HCT116 (cell line): ENCODE measurements around the gene ZNF532. TPM values are rescaled to one million over a fixed set of nuclear protein-coding genes. Genes with fewer than 3 reads are reported as not detected.

ENCODE experiments used
- ATAC-seq: fragments of 200-7000 bp; cut with Tn5 transposase; 2 replicates; pipeline ENCODE4 v1.9.1; 2020; ENCODE audit warnings: mild to moderate bottlenecking, moderate library complexity
- BruUV-seq: library from RNA; stranded (reverse); fragments of 400-500 nt; replicated peaks from 2 replicates; lab custom pipeline; 2021; lab: Mats Ljungman, UMichigan
- CTCF ChIA-PET: fragments of 300-600 bp; sonication (Branson Sonifier 250); formaldehyde crosslinking; loops from one replicate; lab custom pipeline; 2021; ENCODE audit warnings: antibody characterized with exemption; lab: Charles Lee
- POLR2A ChIA-PET: fragments of 300-600, 350-600 bp; sonication (Branson Sonifier 250); formaldehyde crosslinking; loops from one replicate; lab custom pipeline; 2021; ENCODE audit warnings: antibody characterized with exemption; lab: Charles Lee
- RAD21 ChIA-PET, 2 experiments: fragments of 300-600 bp; sonication (Branson Sonifier 250); formaldehyde crosslinking; loops; one replicate each; lab custom pipeline; 2023; ENCODE audit warnings: low total read pairs in 2 of 2; ENCODE audit not compliant: uncharacterized antibody in 2 of 2, unreplicated experiment in 2 of 2, low non-redundant PET in 1 of 2; lab: Charles Lee
- DNase-seq: peaks from one replicate; pipeline ENCODE4 v3.0.0-alpha.2; 2010; ENCODE audit warnings: low read depth, low spot score
- H2AFZ ChIP-seq: fragments of 200-600 bp; shearing (Covaris generic), sonication (generic); 2 replicates; pipeline ENCODE4 v1.6.1; 2017; ENCODE audit warnings: low read depth, mixed run types, mixed read lengths, antibody characterized with exemption, low read length; ENCODE audit not compliant: poor library complexity, severe bottlenecking
- H3K27ac ChIP-seq: 2 replicates; pipeline ENCODE4 v1.5.1; 2012; ENCODE audit warnings: low read depth, low read length
- H3K27me3 ChIP-seq: fragments of 200-600 bp; sonication (generic); 2 replicates; pipeline ENCODE4 v1.6.1; 2016; ENCODE audit warnings: mixed run types, low read length, mixed read lengths; ENCODE audit not compliant: insufficient read depth
- H3K36me3 ChIP-seq, 2 experiments: fragments of 200-500 bp in 1 of 2; fragments of 200-600 bp in 1 of 2; sonication (Bioruptor generic) in 1 of 2; sonication (generic) in 1 of 2; 2 replicates each; pipeline versions ENCODE4 v1.5.1 to v1.6.1; 2014 to 2016; ENCODE audit warnings: low read length in 2 of 2, inconsistent platforms in 1 of 2, mixed read lengths in 1 of 2, mixed run types in 1 of 2; ENCODE audit not compliant: insufficient read depth in 2 of 2, control insufficient read depth in 1 of 2
- H3K4me1 ChIP-seq, 2 experiments: fragments of 200-600 bp in 1 of 2; sonication (generic) in 1 of 2; 2 replicates each; pipeline versions ENCODE4 v1.5.1 to v1.6.1; 2012 to 2017; ENCODE audit warnings: low read length in 2 of 2, inconsistent platforms in 1 of 2, mild to moderate bottlenecking in 1 of 2, mixed read lengths in 1 of 2, mixed run types in 1 of 2, moderate library complexity in 1 of 2; ENCODE audit not compliant: insufficient read depth in 2 of 2, control insufficient read depth in 1 of 2
- H3K4me2 ChIP-seq: fragments of 200-600 bp; sonication (generic); 2 replicates; pipeline ENCODE4 v1.6.1; 2017; ENCODE audit warnings: mixed run types, low read length, mixed read lengths
- H3K4me3 ChIP-seq, 2 experiments: fragments of 200-600 bp in 1 of 2; sonication (generic) in 1 of 2; replicated peaks in 1 of 2; 2 replicates each; pipeline ENCODE4 v1.5.1; 2011 to 2016; ENCODE audit warnings: low read length in 2 of 2, control low read depth in 1 of 2, low read depth in 1 of 2, mild to moderate bottlenecking in 1 of 2, mixed read lengths in 1 of 2, mixed run types in 1 of 2
- H3K79me2 ChIP-seq: fragments of 200-600 bp; sonication (generic); 2 replicates; pipeline ENCODE4 v1.6.1; 2017; ENCODE audit warnings: mild to moderate bottlenecking, mixed run types, low read length, moderate library complexity, mixed read lengths; ENCODE audit not compliant: insufficient read depth
- H3K9ac ChIP-seq: fragments of 200-600 bp; sonication (generic); 2 replicates; pipeline ENCODE4 v1.6.1; 2016; ENCODE audit warnings: low read length, mixed read lengths
- H3K9me2 ChIP-seq: fragments of 200-600 bp; sonication (generic), shearing (Covaris generic); 2 replicates; pipeline ENCODE4 v1.6.1; 2017; ENCODE audit warnings: mixed run types, mild to moderate bottlenecking, moderate library complexity; ENCODE audit not compliant: insufficient read depth
- H3K9me3 ChIP-seq, 2 experiments: fragments of 200-500 bp in 1 of 2; fragments of 200-600 bp in 1 of 2; sonication (Bioruptor generic) in 1 of 2; sonication (generic) in 1 of 2; 2 replicates each; pipeline ENCODE4 v1.6.1; 2014 to 2017; ENCODE audit warnings: low read length in 2 of 2, mixed read lengths in 2 of 2, inconsistent platforms in 1 of 2, low read depth in 1 of 2, mild to moderate bottlenecking in 1 of 2, mixed run types in 1 of 2, moderate library complexity in 1 of 2; ENCODE audit not compliant: control insufficient read depth in 1 of 2, insufficient read depth in 1 of 2
- H4K20me1 ChIP-seq: fragments of 200-600 bp; sonication (generic), shearing (Covaris generic); 2 replicates; pipeline ENCODE4 v1.6.1; 2017; ENCODE audit warnings: mixed run types, mild to moderate bottlenecking, moderate library complexity; ENCODE audit not compliant: insufficient read depth
- FOSL1 ChIP-seq: IDR thresholded peaks from 2 replicates; pipeline ENCODE4 v1.6.1; 2012; ENCODE audit warnings: low read depth
- RAD21 ChIP-seq: IDR thresholded peaks from 2 replicates; pipeline ENCODE4 v1.6.1; 2012; ENCODE audit warnings: low read depth, mild to moderate bottlenecking
- ZFX ChIP-seq: fragments of 450-650 bp; IDR thresholded peaks from 2 replicates; pipeline ENCODE4 v1.6.1; 2017
- ZNF274 ChIP-seq: fragments of 200-500 bp; sonication (Bioruptor generic); IDR thresholded peaks from 2 replicates; pipeline ENCODE4 v1.6.1; 2014; ENCODE audit warnings: mild to moderate bottlenecking, low read depth, low read length, inconsistent platforms
- intact Hi-C: fragments of 100-400 bp; cut with micrococcal nuclease; formaldehyde crosslinking; loops from 2 replicates; pipeline ENCODE4 v1.10.0; 2022
- total RNA-seq: library from RNA; stranded (reverse); gene quantifications from one replicate; pipeline ENCODE4 v1.2.1, GENCODE V29; 2021; ENCODE audit not compliant: unreplicated experiment
- TF ChIP-seq, protein P1 (sequence below): IDR thresholded peaks from 2 replicates; pipeline ENCODE4 v1.6.1; 2011; ENCODE audit warnings: mild to moderate bottlenecking, low read length, moderate library complexity; ENCODE audit not compliant: insufficient replicate concordance; ENCODE audit errors: extremely low read depth

Gene ZNF532
- total RNA-seq, 1 experiment from 2014 or later = 11.6 TPM

GRCh38 chr18:58898010-58898799 is 33.5 kb downstream of the ZNF532 start:
- ChIA-PET RAD21 (no interaction called here), CTCF (no interaction called here), POLR2A (no interaction called here)
- Histone ChIP-seq H3K4me1 (peaks cover 0 to 8% of the 10 kb centered on the region in 2 experiments; a peak in 2 of 4 replicates), H4K20me1 (no peaks in the 10 kb centered on the region), H3K79me2 (no peaks in the 10 kb centered on the region), H3K9me3 (no peaks in the 10 kb centered on the region), H3K27me3 (no peaks in the 10 kb centered on the region), H3K4me3 (no peak overlapping the region), H2AFZ (no peak overlapping the region), H3K9ac (no peak overlapping the region), H3K36me3 (no peaks in the 10 kb centered on the region), H3K9me2 (no peaks in the 10 kb centered on the region), H3K27ac (no peak overlapping the region), H3K4me2 (no peak overlapping the region)
- no TSS peak for BruUV-seq
- ATAC-seq (no peak), DNase-seq (no peak)
- TF ChIP-seq RAD21 = no peak
- TF ChIP-seq ZNF274 = no peak
- TF ChIP-seq, protein P1, sequence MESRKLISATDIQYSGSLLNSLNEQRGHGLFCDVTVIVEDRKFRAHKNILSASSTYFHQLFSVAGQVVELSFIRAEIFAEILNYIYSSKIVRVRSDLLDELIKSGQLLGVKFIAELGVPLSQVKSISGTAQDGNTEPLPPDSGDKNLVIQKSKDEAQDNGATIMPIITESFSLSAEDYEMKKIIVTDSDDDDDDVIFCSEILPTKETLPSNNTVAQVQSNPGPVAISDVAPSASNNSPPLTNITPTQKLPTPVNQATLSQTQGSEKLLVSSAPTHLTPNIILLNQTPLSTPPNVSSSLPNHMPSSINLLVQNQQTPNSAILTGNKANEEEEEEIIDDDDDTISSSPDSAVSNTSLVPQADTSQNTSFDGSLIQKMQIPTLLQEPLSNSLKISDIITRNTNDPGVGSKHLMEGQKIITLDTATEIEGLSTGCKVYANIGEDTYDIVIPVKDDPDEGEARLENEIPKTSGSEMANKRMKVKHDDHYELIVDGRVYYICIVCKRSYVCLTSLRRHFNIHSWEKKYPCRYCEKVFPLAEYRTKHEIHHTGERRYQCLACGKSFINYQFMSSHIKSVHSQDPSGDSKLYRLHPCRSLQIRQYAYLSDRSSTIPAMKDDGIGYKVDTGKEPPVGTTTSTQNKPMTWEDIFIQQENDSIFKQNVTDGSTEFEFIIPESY = no peak
- no peak for TF ChIP-seq FOSL1
- TF ChIP-seq ZFX = no peak
- intact Hi-C loops = no loop called here

- ChIA-PET POLR2A (no interaction called here), CTCF (no interaction called here), RAD21 (no interaction called here)
- DNase-seq (no peak), ATAC-seq (no peak)
- Histone ChIP-seq H3K27me3 (no peaks in the 10 kb centered on the region), H3K27ac (no peak overlapping the region), H3K9ac (no peak overlapping the region), H3K4me2 (no peak overlapping the region), H4K20me1 (no peaks in the 10 kb centered on the region), H3K9me2 (no peaks in the 10 kb centered on the region), H3K36me3 (no peaks in the 10 kb centered on the region), H3K4me3 (no peak overlapping the region), H3K9me3 (no peaks in the 10 kb centered on the region), H3K79me2 (no peaks in the 10 kb centered on the region), H2AFZ (no peak overlapping the region), H3K4me1 (no peaks in the 10 kb centered on the region)
- intact Hi-C loops = no loop called here
- no peak for TF ChIP-seq ZNF274
- BruUV-seq = no TSS peak
Observed at GRCh38 chr18:58900015-58900649, 35.5 kb downstream of the ZNF532 start.
